Measurements from ENCODE around the gene IFT88.

- TF ChIP-seq CTCF (IDR thresholded peaks at IDR 0.05) (no peak), POLR2A (IDR thresholded peaks at IDR 0.05) (no peak)
These were observed 102.2 kb downstream of the IFT88 start for GRCh38 chr13:20669162-20669561.
